Adrenal gland (tissue), 12 donors: ENCODE measurements around the gene ADISSP. TPM values are rescaled to one million over a fixed set of nuclear protein-coding genes. Genes with fewer than 3 reads are reported as not detected.

Experiments used
- DNase-seq, 7 donors: peaks; one replicate each; pipeline ENCODE4 v3.0.0-alpha.2; 2019 to 2020
- H3K27ac ChIP-seq, 5 donors: fragments of 200-600 bp; sonication (generic) in 4 of 5; 1 replicate in 3 of 5; 2 replicates in 2 of 5; pipeline versions ENCODE4 v1.5.1 to v1.8.0; 2016 to 2020; ENCODE audit warnings: mild to moderate bottlenecking in 1 of 5
- H3K27me3 ChIP-seq: fragments of 200-600 bp; 2 replicates; pipeline ENCODE4 v1.8.0; 2021
- H3K36me3 ChIP-seq, 2 donors: fragments of 200-600 bp; replicated peaks in 1 of 2; 1 replicate in 1 of 2; 2 replicates in 1 of 2; pipeline versions ENCODE4 v1.5.1 to v1.8.0; 2018 to 2022
- H3K4me1 ChIP-seq, 2 donors: fragments of 200-600 bp; replicated peaks in 1 of 2; 1 replicate in 1 of 2; 2 replicates in 1 of 2; pipeline versions ENCODE4 v1.5.1 to v1.8.0; 2018 to 2021
- H3K4me3 ChIP-seq, 4 donors: fragments of 200-600 bp; sonication (generic) in 3 of 4; one replicate each; pipeline ENCODE4 v1.5.1; 2016 to 2018
- H3K9me3 ChIP-seq, 3 donors: fragments of 200-600 bp; sonication (generic) in 1 of 3; replicated peaks in 1 of 3; 1 replicate in 2 of 3; 2 replicates in 1 of 3; pipeline versions ENCODE4 v1.5.1 to v1.8.0; 2016 to 2021
- POLR2A ChIP-seq, 2 donors: fragments of 450-650 bp; IDR thresholded peaks; one replicate each; pipeline ENCODE4 v1.6.1; 2017; ENCODE audit warnings: antibody characterized with exemption in 2 of 2, mild to moderate bottlenecking in 2 of 2, moderate library complexity in 1 of 2
- WGBS, 4 donors: extraction: QIAGEN DNeasy Blood & Tissue Kit in 2 of 4; methylation state at CpG; one replicate each; pipeline versions ENCODE4 v1.1.5 to v1.1.7; 2013 to 2017; 5-methylcytosine and 5-hydroxymethylcytosine counted together
- intact Hi-C, 2 donors: fragments of 100-400 bp; cut with DNase I; formaldehyde crosslinking; loops; one replicate each; pipeline versions ENCODE4 v1.14.1 to v1.15.0; 2022 to 2023
- polyA plus RNA-seq, 3 donors: library from polyadenylated mRNA; stranded (reverse); fragments of 200-250 nt in 2 of 3; fragments of 350-450 nt in 1 of 3; fragmentation: Illumina TruSeq in 1 of 3; extraction: RNeasy Lipid Tissue Mini Kit (QIAGEN cat#74804) in 1 of 3; gene quantifications; one replicate each; pipeline ENCODE4 v1.2.3, GENCODE V29; 2013 to 2014
- total RNA-seq, 9 donors: library from RNA; depleted of rRNA in 4 of 9; stranded (reverse); fragments of >200 nt in 4 of 9; fragments of 120-200 nt in 1 of 9; fragmentation: NEBNext Ultra II Directional in 1 of 9; extraction: Animal tissue kit (Norgen Biotek cat#: 25700) in 1 of 9; gene quantifications; one replicate each; pipeline versions ENCODE4 v1.1.0 to v1.2.4, GENCODE V29; 2013 to 2023
- TF ChIP-seq, protein P1 (sequence below), 6 experiments: fragments of 450-650 bp in 4 of 6; fragments of 200-600 bp in 2 of 6; sonication (generic) in 1 of 6; IDR thresholded peaks; 1 replicate in 5 of 6; 2 replicates in 1 of 6; pipeline versions ENCODE4 v1.5.1 to v1.8.0; 2016 to 2021; ENCODE audit warnings: antibody characterized with exemption in 6 of 6, mild to moderate bottlenecking in 2 of 6, moderate library complexity in 1 of 6
- donor health status: healthy with polysubstance abuse.
- donor health status: Bipolar disorder and iron deficiency.
- donor health status: DM: yes; HTN: yes; CAD: no.
- donor health status: DM: no; HTN: no; CAD: no.
- donor health status: DM: no; HTN: no; CAD: no.
- donor health status: DM: yes; HTN: yes; CAD: no.

The ADISSP gene
- total and polyA plus RNA-seq, 12 donors = 4.4 to 42.1 (median 24.5) TPM

DNA sequence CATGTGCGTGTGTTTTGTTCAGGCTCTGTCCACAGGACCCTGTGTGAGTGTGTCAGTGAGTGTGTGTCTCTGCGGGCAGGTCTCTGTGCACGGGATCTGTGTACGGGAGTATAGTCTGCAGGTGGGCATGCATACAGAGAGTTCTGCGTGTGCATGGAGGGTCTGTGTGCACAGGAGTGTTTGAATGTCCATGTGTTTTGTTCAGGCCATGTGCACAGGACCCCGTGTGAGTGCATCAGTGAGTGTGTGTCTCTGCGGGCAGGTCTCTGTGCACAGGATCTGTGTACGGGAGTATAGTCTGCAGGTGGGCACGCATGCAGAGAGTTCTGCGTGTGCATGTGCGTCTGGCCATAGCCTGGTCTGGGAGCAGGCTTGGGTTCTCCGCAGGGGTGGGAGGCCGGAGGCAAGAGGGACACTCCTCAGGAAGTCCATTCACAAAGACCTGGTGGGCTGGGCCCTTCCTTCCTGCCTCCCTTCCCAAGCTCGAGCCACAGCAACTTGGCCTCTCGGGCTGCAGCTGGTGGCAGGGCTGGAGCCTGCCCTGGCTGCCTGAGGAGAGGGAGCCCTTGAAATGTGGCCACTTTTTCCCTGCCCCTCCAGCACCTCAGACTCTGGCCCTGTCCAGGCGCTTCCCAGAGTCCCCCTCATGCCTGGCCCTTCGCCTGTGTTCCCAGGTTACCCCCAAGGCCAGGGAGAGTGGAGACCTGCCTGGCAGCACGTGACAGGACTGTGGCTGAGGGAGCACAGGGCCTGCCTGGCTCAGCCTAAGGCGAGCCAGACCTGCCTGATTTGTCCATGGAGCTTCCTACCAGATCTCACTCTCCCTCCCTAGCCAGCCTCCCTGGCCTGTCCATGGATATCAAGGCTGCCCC is 28.3 kb downstream of the ADISSP start:
- no peak overlapping the region for H3K4me3 ChIP-seq
- H3K27ac ChIP-seq = peak overlapping the region in 1 of 5 donors; percentile 58
- WGBS, 4 donors = 68 to 88% (median 72%) methylated on average over 7 to 19 of the region's 19 CpGs
- no peaks in the 10 kb centered on the region for H3K36me3 ChIP-seq
- no peaks in the 10 kb centered on the region for H3K9me3 ChIP-seq
- intact Hi-C loops = no loop called here
- no peaks in the 10 kb centered on the region for H3K4me1 ChIP-seq
- TF ChIP-seq, protein P1, sequence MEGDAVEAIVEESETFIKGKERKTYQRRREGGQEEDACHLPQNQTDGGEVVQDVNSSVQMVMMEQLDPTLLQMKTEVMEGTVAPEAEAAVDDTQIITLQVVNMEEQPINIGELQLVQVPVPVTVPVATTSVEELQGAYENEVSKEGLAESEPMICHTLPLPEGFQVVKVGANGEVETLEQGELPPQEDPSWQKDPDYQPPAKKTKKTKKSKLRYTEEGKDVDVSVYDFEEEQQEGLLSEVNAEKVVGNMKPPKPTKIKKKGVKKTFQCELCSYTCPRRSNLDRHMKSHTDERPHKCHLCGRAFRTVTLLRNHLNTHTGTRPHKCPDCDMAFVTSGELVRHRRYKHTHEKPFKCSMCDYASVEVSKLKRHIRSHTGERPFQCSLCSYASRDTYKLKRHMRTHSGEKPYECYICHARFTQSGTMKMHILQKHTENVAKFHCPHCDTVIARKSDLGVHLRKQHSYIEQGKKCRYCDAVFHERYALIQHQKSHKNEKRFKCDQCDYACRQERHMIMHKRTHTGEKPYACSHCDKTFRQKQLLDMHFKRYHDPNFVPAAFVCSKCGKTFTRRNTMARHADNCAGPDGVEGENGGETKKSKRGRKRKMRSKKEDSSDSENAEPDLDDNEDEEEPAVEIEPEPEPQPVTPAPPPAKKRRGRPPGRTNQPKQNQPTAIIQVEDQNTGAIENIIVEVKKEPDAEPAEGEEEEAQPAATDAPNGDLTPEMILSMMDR (IDR thresholded peaks at IDR 0.05) = no peak
- TF ChIP-seq POLR2A (IDR thresholded peaks at IDR 0.05) = no peak
- peak in 3 of 7 donors; percentile 23 to 62 (median 28) for DNase-seq
- H3K27me3 ChIP-seq = no peaks in the 10 kb centered on the region

- no peak overlapping the region for H3K4me3 ChIP-seq
- H3K27me3 ChIP-seq = no peaks in the 10 kb centered on the region
- DNase-seq = peak in 1 of 7 donors; percentile 14
- no peaks in the 10 kb centered on the region for H3K4me1 ChIP-seq
- TF ChIP-seq POLR2A (IDR thresholded peaks at IDR 0.05) = no peak
- TF ChIP-seq, protein P1 (IDR thresholded peaks at IDR 0.05) = no peak
- intact Hi-C loops = no loop called here
- WGBS, 4 donors = 59 to 66% (median 63%) methylated on average over 11 of the region's 11 CpGs
- no peak overlapping the region for H3K27ac ChIP-seq
- no peaks in the 10 kb centered on the region for H3K9me3 ChIP-seq
- H3K36me3 ChIP-seq = no peaks in the 10 kb centered on the region
Measured at GRCh38 chr20:3738111-3739053, 29.2 kb downstream of the ADISSP start.

DNA sequence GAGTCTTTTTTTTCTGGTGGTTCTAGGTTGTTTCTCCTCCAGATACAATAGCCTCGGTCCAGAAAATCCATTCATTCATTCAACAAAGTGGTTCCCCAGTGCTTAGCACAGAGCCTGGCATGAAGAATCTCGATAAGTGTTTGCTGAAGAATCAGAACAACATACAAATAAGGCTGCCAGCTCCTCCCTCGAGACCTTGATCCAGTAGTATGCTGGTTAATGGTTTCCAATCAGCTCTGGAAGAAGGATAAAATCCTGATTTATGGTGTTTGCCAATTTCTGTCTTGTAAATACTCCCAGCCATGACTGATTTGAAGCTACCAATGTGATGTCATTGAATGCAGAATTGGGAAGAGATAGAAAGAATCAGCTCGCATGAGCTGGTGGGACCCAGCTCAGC is 31.8 kb downstream of the ADISSP start:
- Histone ChIP-seq H3K4me1 (no peaks in the 10 kb centered on the region), H3K27me3 (peaks cover 6% of the 10 kb centered on the region), H3K36me3 (no peaks in the 10 kb centered on the region), H3K27ac (no peak overlapping the region), H3K4me3 (no peak overlapping the region), H3K9me3 (no peaks in the 10 kb centered on the region)
- TF ChIP-seq POLR2A (IDR thresholded peaks at IDR 0.05) = no peak
- TF ChIP-seq, protein P1 (IDR thresholded peaks at IDR 0.05) = no peak
- DNase-seq = no peak
- intact Hi-C loops = no loop called here
- WGBS, 4 donors = 72 to 86% (median 84%) methylated on average over 4 of the region's 4 CpGs
